ENCODE results near the gene PPM1H.

PPM1H gene

DNA sequence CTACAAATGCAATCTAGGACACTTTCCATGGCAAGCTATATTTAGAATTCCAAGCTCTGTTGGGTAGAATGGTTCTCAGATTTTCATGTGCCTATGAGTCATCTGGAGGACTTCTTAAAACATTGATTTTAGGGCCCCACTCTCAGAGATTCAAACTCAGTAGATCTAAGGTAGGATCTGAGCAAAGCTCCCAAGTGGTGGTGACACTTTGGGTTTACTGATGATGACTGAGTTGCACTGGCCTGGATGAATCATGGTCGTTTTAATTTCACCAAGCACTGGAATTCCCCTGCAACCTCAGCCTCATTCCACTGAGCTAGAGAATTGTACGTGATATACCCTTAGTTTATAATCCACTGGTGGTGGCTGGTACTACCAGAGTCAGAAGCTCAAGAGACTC, 86.5 kb downstream of the PPM1H start:
- Histone ChIP-seq H3K27ac (replicated peaks; ENCODE audit: low read length) (no peak overlapping the region), H3K9ac (ENCODE audit: low read depth, low read length, poor library complexity) (no peak overlapping the region), H4K8ac (ENCODE audit: low read depth, low read length) (no peak overlapping the region), H3K4me2 (ENCODE audit: insufficient read depth, low read length, poor library complexity, severe bottlenecking) (no peak overlapping the region), H2BK5ac (ENCODE audit: low read length) (no peak overlapping the region), H2BK120ac (ENCODE audit: low read depth, low read length) (no peak overlapping the region), H3K36me3 (replicated peaks in 1 of 2; ENCODE audit: control insufficient read depth in 2 of 2, insufficient read depth in 2 of 2, low read length in 2 of 2) (no peaks in the 10 kb centered on the region), H3K9me3 (replicated peaks in 1 of 2; ENCODE audit: control insufficient read depth in 2 of 2, insufficient read depth in 1 of 2, low read depth in 1 of 2, low read length in 2 of 2) (no peaks in the 10 kb centered on the region), H3K79me1 (ENCODE audit: low read depth, low read length) (no peaks in the 10 kb centered on the region), H3K14ac (ENCODE audit: low read length) (no peak overlapping the region), H3K27me3 (ENCODE audit: control insufficient read depth in 3 of 3, insufficient read depth in 3 of 3, low read depth in 1 of 3, low read length in 3 of 3) (no peaks in the 10 kb centered on the region), H3K4me3 (ENCODE audit: low read length in 2 of 2) (no peak overlapping the region), H3K4ac (ENCODE audit: low read length) (no peak overlapping the region), H3K4me1 (ENCODE audit: control insufficient read depth in 2 of 2, insufficient read depth in 1 of 2, low read depth in 1 of 2, low read length in 2 of 2) (no peaks in the 10 kb centered on the region), H2AFZ (ENCODE audit: low read length) (no peak overlapping the region), H3K23ac (ENCODE audit: low read depth, low read length, poor library complexity) (no peak overlapping the region), H2AK5ac (ENCODE audit: low read depth, low read length) (no peak overlapping the region), H3K18ac (ENCODE audit: low read length) (no peak overlapping the region), H4K91ac (ENCODE audit: low read depth, low read length, poor library complexity) (no peak overlapping the region), H2BK15ac (ENCODE audit: low read length) (no peak overlapping the region), H2BK12ac (ENCODE audit: low read length) (no peak overlapping the region)
- no peak for DNase-seq (ENCODE audit: low spot score)
- no CpG with 5 or more reads among the region's 2 CpGs for WGBS, 2 donors (ENCODE audit: extremely low coverage in 2 of 2, insufficient read length in 2 of 2, insufficient replicate concordance in 1 of 2)

GRCh38 chr12:62847709-62848108, 87.2 kb downstream of the PPM1H start:
- H3K9ac ChIP-seq (ENCODE audit: low read depth, low read length, poor library complexity): no peak overlapping the region
- no peak overlapping the region for H2BK120ac ChIP-seq (ENCODE audit: low read depth, low read length)
- no peak overlapping the region for H2AK5ac ChIP-seq (ENCODE audit: low read depth, low read length)
- no peak overlapping the region for H3K4ac ChIP-seq (ENCODE audit: low read length)
- H3K4me2 ChIP-seq (ENCODE audit: insufficient read depth, low read length, poor library complexity, severe bottlenecking): no peak overlapping the region
- H4K8ac ChIP-seq (ENCODE audit: low read depth, low read length): no peak overlapping the region
- no peak for DNase-seq (ENCODE audit: low spot score)
- no CpG with 5 or more reads among the region's 2 CpGs for WGBS, 2 donors (ENCODE audit: extremely low coverage in 2 of 2, insufficient read length in 2 of 2, insufficient replicate concordance in 1 of 2)
- no peak overlapping the region for H2BK12ac ChIP-seq (ENCODE audit: low read length)
- H3K27ac ChIP-seq (replicated peaks; ENCODE audit: low read length): no peak overlapping the region
- H2BK5ac ChIP-seq (ENCODE audit: low read length): no peak overlapping the region
- H3K36me3 ChIP-seq (replicated peaks in 1 of 2; ENCODE audit: control insufficient read depth in 2 of 2, insufficient read depth in 2 of 2, low read length in 2 of 2): no peaks in the 10 kb centered on the region
- no peaks in the 10 kb centered on the region for H3K9me3 ChIP-seq (replicated peaks in 1 of 2; ENCODE audit: control insufficient read depth in 2 of 2, insufficient read depth in 1 of 2, low read depth in 1 of 2, low read length in 2 of 2)
- H3K79me1 ChIP-seq (ENCODE audit: low read depth, low read length): no peaks in the 10 kb centered on the region
- H3K27me3 ChIP-seq (ENCODE audit: control insufficient read depth in 3 of 3, insufficient read depth in 3 of 3, low read depth in 1 of 3, low read length in 3 of 3): no peaks in the 10 kb centered on the region
- H3K18ac ChIP-seq (ENCODE audit: low read length): no peak overlapping the region
- H2BK15ac ChIP-seq (ENCODE audit: low read length): no peak overlapping the region
- H3K23ac ChIP-seq (ENCODE audit: low read depth, low read length, poor library complexity): no peak overlapping the region
- H2AFZ ChIP-seq (ENCODE audit: low read length): no peak overlapping the region
- H3K4me3 ChIP-seq (ENCODE audit: low read length in 2 of 2): no peak overlapping the region
- H3K14ac ChIP-seq (ENCODE audit: low read length): no peak overlapping the region
- no peaks in the 10 kb centered on the region for H3K4me1 ChIP-seq (ENCODE audit: control insufficient read depth in 2 of 2, insufficient read depth in 1 of 2, low read depth in 1 of 2, low read length in 2 of 2)
- H4K91ac ChIP-seq (ENCODE audit: low read depth, low read length, poor library complexity): no peak overlapping the region

DNA sequence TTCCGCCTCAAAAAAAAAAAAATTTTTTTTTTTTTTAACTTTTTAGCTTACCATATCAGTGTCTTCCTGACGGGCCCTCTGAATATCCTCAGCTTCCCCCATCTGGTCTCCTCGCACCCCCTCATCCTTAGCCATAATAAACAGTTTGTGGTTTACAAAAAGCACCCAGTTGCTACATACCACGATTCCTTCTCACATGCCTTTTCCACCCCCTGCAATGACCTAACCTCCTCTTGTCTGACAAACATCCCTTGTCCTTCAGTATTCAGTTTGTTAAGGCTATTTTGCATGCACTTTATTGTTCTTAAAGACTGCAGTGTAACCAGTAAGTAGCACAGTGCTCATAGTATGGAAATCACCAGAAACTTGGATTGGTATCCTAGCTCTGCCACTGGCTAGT, 88.5 kb downstream of the PPM1H start:
- Histone ChIP-seq H3K9me3 (replicated peaks in 1 of 2; ENCODE audit: control insufficient read depth in 2 of 2, insufficient read depth in 1 of 2, low read depth in 1 of 2, low read length in 2 of 2) (no peaks in the 10 kb centered on the region), H3K27ac (replicated peaks; ENCODE audit: low read length) (no peak overlapping the region), H2BK15ac (ENCODE audit: low read length) (no peak overlapping the region), H3K9ac (ENCODE audit: low read depth, low read length, poor library complexity) (no peak overlapping the region), H3K4me2 (ENCODE audit: insufficient read depth, low read length, poor library complexity, severe bottlenecking) (no peak overlapping the region), H3K14ac (ENCODE audit: low read length) (no peak overlapping the region), H3K23ac (ENCODE audit: low read depth, low read length, poor library complexity) (no peak overlapping the region), H2BK120ac (ENCODE audit: low read depth, low read length) (no peak overlapping the region), H2BK5ac (ENCODE audit: low read length) (no peak overlapping the region), H2AFZ (ENCODE audit: low read length) (no peak overlapping the region), H3K79me1 (ENCODE audit: low read depth, low read length) (no peaks in the 10 kb centered on the region), H3K18ac (ENCODE audit: low read length) (no peak overlapping the region), H3K27me3 (ENCODE audit: control insufficient read depth in 3 of 3, insufficient read depth in 3 of 3, low read depth in 1 of 3, low read length in 3 of 3) (no peaks in the 10 kb centered on the region), H2BK12ac (ENCODE audit: low read length) (no peak overlapping the region), H3K4me1 (ENCODE audit: control insufficient read depth in 2 of 2, insufficient read depth in 1 of 2, low read depth in 1 of 2, low read length in 2 of 2) (no peaks in the 10 kb centered on the region), H3K36me3 (replicated peaks in 1 of 2; ENCODE audit: control insufficient read depth in 2 of 2, insufficient read depth in 2 of 2, low read length in 2 of 2) (no peaks in the 10 kb centered on the region), H3K4me3 (ENCODE audit: low read length in 2 of 2) (no peak overlapping the region), H3K4ac (ENCODE audit: low read length) (no peak overlapping the region), H2AK5ac (ENCODE audit: low read depth, low read length) (no peak overlapping the region), H4K91ac (ENCODE audit: low read depth, low read length, poor library complexity) (no peak overlapping the region), H4K8ac (ENCODE audit: low read depth, low read length) (no peak overlapping the region)
- no CpG with 5 or more reads among the region's 4 CpGs for WGBS, 2 donors (ENCODE audit: extremely low coverage in 2 of 2, insufficient read length in 2 of 2, insufficient replicate concordance in 1 of 2)
- DNase-seq (ENCODE audit: low spot score): no peak

DNA sequence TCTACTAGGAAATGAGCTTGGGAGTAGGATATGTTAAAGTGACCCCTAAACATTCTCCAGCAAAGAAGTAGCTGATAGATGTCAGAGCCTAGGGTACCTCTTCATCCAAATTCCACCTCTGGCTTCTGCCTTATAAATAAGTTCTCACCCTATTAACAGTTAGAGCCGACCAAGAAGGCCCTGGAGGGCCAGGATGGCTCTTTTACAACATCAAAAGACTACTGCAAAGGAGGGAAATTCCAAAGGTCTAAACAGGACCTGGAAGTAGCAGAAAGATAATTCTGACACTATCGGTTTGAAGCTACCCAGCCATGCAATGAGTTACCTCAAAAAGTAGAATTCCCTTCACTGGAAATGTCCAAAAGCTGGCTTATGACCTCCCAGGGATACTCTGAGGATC, 90.0 kb downstream of the PPM1H start:
- Histone ChIP-seq H3K27me3 (ENCODE audit: control insufficient read depth in 3 of 3, insufficient read depth in 3 of 3, low read depth in 1 of 3, low read length in 3 of 3) (no peaks in the 10 kb centered on the region), H2BK15ac (ENCODE audit: low read length) (no peak overlapping the region), H3K4me2 (ENCODE audit: insufficient read depth, low read length, poor library complexity, severe bottlenecking) (no peak overlapping the region), H3K4ac (ENCODE audit: low read length) (no peak overlapping the region), H2AFZ (ENCODE audit: low read length) (no peak overlapping the region), H2AK5ac (ENCODE audit: low read depth, low read length) (no peak overlapping the region), H3K36me3 (replicated peaks in 1 of 2; ENCODE audit: control insufficient read depth in 2 of 2, insufficient read depth in 2 of 2, low read length in 2 of 2) (no peaks in the 10 kb centered on the region), H3K27ac (replicated peaks; ENCODE audit: low read length) (no peak overlapping the region), H3K18ac (ENCODE audit: low read length) (no peak overlapping the region), H3K9ac (ENCODE audit: low read depth, low read length, poor library complexity) (no peak overlapping the region), H3K23ac (ENCODE audit: low read depth, low read length, poor library complexity) (no peak overlapping the region), H4K8ac (ENCODE audit: low read depth, low read length) (no peak overlapping the region), H3K14ac (ENCODE audit: low read length) (no peak overlapping the region), H2BK5ac (ENCODE audit: low read length) (no peak overlapping the region), H4K91ac (ENCODE audit: low read depth, low read length, poor library complexity) (no peak overlapping the region), H3K79me1 (ENCODE audit: low read depth, low read length) (no peaks in the 10 kb centered on the region), H3K4me1 (ENCODE audit: control insufficient read depth in 2 of 2, insufficient read depth in 1 of 2, low read depth in 1 of 2, low read length in 2 of 2) (peaks cover 0 to 6% of the 10 kb centered on the region in 2 donors), H2BK12ac (ENCODE audit: low read length) (no peak overlapping the region), H3K9me3 (replicated peaks in 1 of 2; ENCODE audit: control insufficient read depth in 2 of 2, insufficient read depth in 1 of 2, low read depth in 1 of 2, low read length in 2 of 2) (no peaks in the 10 kb centered on the region), H3K4me3 (ENCODE audit: low read length in 2 of 2) (no peak overlapping the region), H2BK120ac (ENCODE audit: low read depth, low read length) (no peak overlapping the region)
- WGBS, 2 donors (ENCODE audit: extremely low coverage in 2 of 2, insufficient read length in 2 of 2, insufficient replicate concordance in 1 of 2): no CpG with 5 or more reads among the region's 2 CpGs
- no peak for DNase-seq (ENCODE audit: low spot score)

Data from neuronal stem cell (in vitro differentiated cells).